T-helper 22 cell (primary cell): ENCODE results near the gene TIGIT.

Experiments used
- DNase-seq: peaks from one replicate; pipeline ENCODE4 v3.0.0-alpha.2; 2020; ENCODE audit warnings: low read depth

The TIGIT gene

DNA sequence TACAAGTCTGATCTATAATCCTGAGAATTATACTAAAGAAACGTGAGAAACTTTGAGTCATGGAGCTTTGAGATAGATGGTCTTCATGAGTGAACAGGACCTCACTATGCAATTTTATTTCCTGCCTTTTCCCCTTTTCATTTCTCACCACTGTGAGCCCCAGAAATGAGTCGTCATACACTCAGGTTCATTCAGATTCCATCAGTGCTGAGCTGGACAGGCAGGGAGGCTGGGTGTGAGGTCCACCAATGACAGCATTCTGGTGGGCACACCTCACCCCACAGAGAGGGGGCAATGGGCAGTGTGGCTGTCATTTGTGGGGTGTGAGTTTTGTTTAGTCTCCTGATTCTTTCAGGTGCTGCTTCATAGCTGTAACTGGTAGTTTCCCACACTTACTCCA lies 16.9 kb downstream of the TIGIT start:
- DNase-seq: no peak

DNA sequence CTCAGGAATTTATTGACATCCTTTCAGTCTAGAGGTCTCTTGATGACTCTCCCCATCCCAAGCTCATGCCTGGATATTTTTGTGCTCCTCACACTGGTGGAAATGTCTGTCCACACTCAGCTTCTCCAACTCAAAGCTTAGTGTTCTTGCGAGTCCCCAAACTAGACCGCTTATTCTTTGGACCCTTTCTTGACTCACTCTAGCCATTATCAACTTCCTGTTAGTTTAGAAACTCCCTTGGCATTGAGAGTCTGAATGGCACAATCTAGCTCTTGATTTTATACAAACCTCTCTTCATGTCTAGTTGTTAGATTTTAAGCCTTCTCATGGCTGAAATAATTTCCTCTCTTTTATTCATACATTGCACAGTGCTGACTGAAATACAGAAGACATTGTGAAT lies 19.6 kb downstream of the TIGIT start:
- DNase-seq: no peak

- DNase-seq: no peak
These were observed 20.5 kb downstream of the TIGIT start for GRCh38 chr3:114314282-114314681.

- DNase-seq: no peak
These were observed 24.5 kb downstream of the TIGIT start for GRCh38 chr3:114318295-114318694.

- DNase-seq: no peak
These were observed 25.6 kb downstream of the TIGIT start for GRCh38 chr3:114319453-114319852.

DNA sequence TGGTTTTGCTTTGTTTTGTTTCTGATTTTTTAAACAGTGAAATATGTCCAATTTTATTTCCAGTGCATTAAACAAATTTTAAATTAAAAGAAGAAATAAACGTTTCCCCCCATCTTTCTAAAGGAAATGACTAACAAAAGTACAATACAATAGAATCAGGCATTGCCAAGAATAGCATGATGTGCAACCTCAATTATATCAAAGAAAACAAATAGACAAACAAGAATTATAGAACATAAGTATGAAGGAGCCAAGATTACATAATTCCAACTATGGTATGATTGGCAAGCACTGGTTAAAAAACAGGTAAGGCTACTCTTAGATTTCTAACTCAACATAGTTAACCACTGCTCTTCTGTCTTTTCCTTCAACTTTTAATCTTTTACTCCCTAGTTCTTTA lies 26.4 kb downstream of the TIGIT start:
- DNase-seq: no peak

GRCh38 chr3:114323546-114324254 lies 29.9 kb downstream of the TIGIT start:
- DNase-seq: no peak

- no peak for DNase-seq
These were observed 33.8 kb downstream of the TIGIT start for GRCh38 chr3:114327665-114328064.

- no peak for DNase-seq
These were observed 34.5 kb downstream of the TIGIT start for GRCh38 chr3:114328345-114328744.

DNA sequence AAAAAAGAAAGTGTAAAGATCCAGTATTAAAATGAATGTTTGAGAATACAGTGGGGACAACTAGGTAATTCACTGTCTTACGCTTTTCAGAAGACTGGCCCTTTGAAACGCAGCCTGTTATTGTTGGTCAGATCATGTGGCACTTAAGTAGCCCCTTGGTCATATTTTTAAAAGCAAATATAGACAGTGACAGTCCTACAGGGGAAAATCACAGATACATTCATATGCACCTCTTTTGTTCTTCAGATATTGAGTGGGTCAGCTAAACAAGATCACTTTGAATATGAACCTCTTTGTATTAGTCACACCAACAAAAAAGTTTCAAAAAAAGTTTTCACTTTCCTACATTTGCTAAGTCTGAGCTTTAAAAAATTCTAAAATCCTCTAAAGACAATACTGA lies 36.0 kb downstream of the TIGIT start:
- DNase-seq: no peak

GRCh38 chr3:114331007-114331406 lies 37.2 kb downstream of the TIGIT start:
- no peak for DNase-seq

GRCh38 chr3:114331710-114332109 lies 37.9 kb downstream of the TIGIT start:
- no peak for DNase-seq

DNA sequence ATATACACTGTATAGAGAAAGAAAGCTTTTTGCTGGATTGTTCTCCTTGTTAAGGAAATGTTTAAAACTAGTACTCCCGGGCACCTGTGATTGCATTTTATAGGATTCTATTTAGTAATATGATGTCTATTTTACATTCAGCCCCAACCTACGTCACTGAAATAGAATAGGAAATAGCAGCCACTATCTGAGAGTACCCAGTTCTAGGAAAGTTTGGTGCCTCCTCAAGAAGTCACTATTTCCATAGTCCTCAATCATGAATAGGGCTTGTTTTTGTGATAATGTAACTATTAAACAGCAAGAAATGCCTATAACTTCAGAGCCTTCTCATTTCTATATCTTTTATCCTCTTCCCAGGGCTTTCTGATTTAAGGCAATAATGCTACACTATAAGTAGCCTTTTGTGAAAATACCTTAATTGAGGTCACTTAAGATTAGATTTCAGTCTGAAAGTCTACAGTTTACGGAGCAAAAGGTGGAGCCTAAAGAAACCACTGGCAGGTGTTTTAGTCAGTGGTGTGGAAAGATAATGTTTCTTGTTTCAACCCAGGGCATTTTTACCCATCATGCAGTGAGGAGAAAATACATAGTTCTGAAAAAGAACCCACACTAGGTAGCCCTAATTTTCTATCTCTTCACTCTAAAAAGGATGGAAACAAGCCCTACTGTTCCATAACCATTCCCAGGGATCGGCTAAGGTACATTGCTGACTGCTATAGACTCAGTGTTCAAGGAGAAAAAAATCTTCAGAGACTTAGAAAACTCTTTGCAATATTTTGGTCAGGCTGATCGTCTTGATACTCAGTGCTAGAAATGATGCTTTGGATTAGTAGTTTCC lies 38.7 kb downstream of the TIGIT start:
- DNase-seq: no peak

GRCh38 chr3:114333180-114333922 lies 39.5 kb downstream of the TIGIT start:
- no peak for DNase-seq

DNA sequence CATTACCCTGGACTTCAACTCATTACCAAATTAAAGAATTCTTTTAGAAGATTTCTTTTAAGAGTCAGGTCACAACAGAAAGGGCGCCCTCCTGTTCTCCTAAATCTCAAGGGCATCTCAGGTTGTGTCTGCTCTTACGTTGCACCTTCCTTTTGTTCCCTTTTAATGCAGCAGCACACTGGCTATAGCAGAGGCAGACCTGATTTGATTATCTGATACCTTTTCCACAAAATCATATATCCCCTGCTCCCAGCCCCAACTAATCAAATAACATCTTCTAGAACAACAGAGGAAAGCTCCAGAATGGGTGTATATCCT lies 40.1 kb downstream of the TIGIT start:
- DNase-seq: no peak

GRCh38 chr3:114336122-114336697 lies 42.4 kb downstream of the TIGIT start:
- DNase-seq: no peak

DNA sequence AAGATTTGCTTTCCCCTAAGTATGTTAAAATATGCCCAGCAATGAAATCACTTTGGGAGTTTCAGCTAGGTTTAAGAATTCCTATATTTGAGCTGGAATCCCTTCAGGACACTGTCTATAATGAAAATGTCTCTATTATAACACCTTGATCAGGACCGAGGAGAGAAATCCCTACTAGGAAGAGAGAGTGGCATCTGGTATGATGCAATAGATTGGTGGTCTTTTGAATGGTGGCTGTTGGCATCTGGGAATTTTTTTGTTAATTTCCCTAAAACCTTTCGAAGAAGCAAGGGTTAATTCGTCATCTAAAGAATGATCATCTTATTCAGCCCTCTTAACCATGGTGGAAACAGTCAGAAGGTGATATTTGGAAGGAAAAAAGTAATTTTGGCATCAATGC lies 43.0 kb downstream of the TIGIT start:
- DNase-seq: no peak

- no peak for DNase-seq
These were observed 45.0 kb downstream of the TIGIT start for GRCh38 chr3:114338651-114339357.

DNA sequence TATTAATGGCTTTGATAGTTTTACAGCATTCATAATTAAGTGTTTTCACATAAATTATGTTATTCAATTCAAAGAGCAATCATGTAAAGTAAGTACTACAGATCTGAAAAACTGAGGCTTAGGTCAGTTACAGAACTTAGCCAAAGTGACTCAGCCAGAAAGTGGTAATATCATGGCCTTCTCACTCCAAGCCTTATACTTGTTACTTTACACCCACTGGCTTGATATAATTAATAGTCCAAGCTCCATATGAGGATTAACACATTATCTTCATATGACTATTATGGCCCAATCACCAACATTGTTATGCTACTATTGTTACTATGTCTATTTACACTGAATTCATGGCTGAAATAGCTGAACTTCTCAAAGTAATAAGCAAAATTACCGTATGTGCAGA lies 50.7 kb downstream of the TIGIT start:
- DNase-seq: no peak

- DNase-seq: no peak
These were observed 56.4 kb downstream of the TIGIT start for GRCh38 chr3:114350271-114350670.

DNA sequence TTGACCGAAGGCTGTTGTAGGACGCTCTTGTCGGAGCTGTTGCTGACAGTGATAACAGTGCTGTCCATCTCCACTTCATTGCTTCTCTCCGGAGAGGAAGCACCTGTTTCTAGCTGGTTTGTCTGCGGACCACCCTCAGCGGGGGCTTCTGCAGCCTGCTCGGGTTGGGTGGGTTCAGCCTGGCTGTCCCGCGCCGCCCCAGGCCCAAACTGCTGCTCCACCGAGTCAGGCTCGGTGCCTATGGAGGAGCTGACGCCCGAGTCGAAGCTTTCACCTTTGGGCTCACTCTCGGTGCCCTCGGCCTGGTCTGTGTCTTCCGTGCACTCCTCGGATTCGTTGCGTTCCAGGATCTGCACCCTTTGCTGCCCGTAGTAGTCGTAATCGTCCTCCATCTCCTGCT lies 56.9 kb downstream of the TIGIT start:
- DNase-seq: no peak
